MCF 10A (cell line): ENCODE results near the gene NRXN3. TPM values are rescaled to one million over a fixed set of nuclear protein-coding genes. Genes with fewer than 3 reads are reported as not detected.

ENCODE experiments used
- BruUV-seq: library from RNA; stranded (reverse); fragments of 400-500 nt; replicated peaks from 2 replicates; lab custom pipeline; 2021; lab: Mats Ljungman, UMichigan
- CTCF ChIA-PET: fragments of 300-600 bp; sonication (Branson Sonifier 250); formaldehyde crosslinking; extraction: SDS; loops from one replicate; lab custom pipeline; 2021; ENCODE audit warnings: antibody characterized with exemption, inconsistent platforms; lab: Yijun Ruan, JAX
- POLR2A ChIA-PET: fragments of 300-600, 350-650 bp; sonication (Branson Sonifier 250); formaldehyde crosslinking; extraction: SDS; loops from one replicate; lab custom pipeline; 2020; ENCODE audit warnings: antibody characterized with exemption, inconsistent platforms; lab: Yijun Ruan, JAX
- DNase-seq: peaks from one replicate; pipeline ENCODE4 v3.0.0-alpha.2; 2018; ENCODE audit not compliant: unreplicated experiment
- H3K27ac Mint-ChIP-seq: one replicate; pipeline ENCODE4 v1.8.0; 2022; ENCODE audit warnings: mild to moderate bottlenecking, low read depth, mixed read lengths; ENCODE audit not compliant: unreplicated experiment
- H3K27me3 Mint-ChIP-seq: one replicate; pipeline ENCODE4 v1.8.0; 2022; ENCODE audit warnings: mixed read lengths; ENCODE audit not compliant: insufficient read depth, unreplicated experiment
- H3K36me3 Mint-ChIP-seq: one replicate; pipeline ENCODE4 v1.8.0; 2022; ENCODE audit warnings: mild to moderate bottlenecking, moderate library complexity, mixed read lengths; ENCODE audit not compliant: insufficient read depth, unreplicated experiment
- H3K4me1 Mint-ChIP-seq: one replicate; pipeline ENCODE4 v1.8.0; 2022; ENCODE audit warnings: mixed read lengths; ENCODE audit not compliant: insufficient read depth, unreplicated experiment
- H3K4me3 Mint-ChIP-seq: one replicate; pipeline ENCODE4 v1.8.0; 2022; ENCODE audit warnings: mild to moderate bottlenecking, moderate library complexity, mixed read lengths; ENCODE audit not compliant: unreplicated experiment
- H3K9me3 Mint-ChIP-seq: one replicate; pipeline ENCODE4 v1.8.0; 2022; ENCODE audit warnings: mixed read lengths; ENCODE audit not compliant: unreplicated experiment
- CTCF ChIP-seq: fragments of 200-600 bp; IDR thresholded peaks from one replicate; pipeline ENCODE4 v1.8.0; 2022; ENCODE audit warnings: antibody characterized with exemption, mild to moderate bottlenecking; ENCODE audit not compliant: unreplicated experiment
- intact Hi-C: fragments of 100-400 bp; cut with micrococcal nuclease; formaldehyde crosslinking; loops from 2 replicates; pipeline ENCODE4 v1.14.1; 2022
- total RNA-seq: library from RNA; stranded (reverse); gene quantifications from 2 replicates; pipeline ENCODE4 v1.2.3, GENCODE V29; 2022

The NRXN3 gene
- total RNA-seq, 1 experiment from 2014 or later = not detected

- POLR2A ChIA-PET = no interaction called here
Observed at GRCh38 chr14:79781882-79782281, 1611.7 kb downstream of the NRXN3 start.

GRCh38 chr14:79783041-79783440, 1612.9 kb downstream of the NRXN3 start:
- CTCF ChIA-PET = no interaction called here

More at GRCh38 chr14:79781882-79782281, 1611.7 kb downstream of the NRXN3 start:
- H3K4me3 Mint-ChIP-seq = no peak overlapping the region
- H3K4me1 Mint-ChIP-seq = no peaks in the 10 kb centered on the region
- no peaks in the 10 kb centered on the region for H3K27me3 Mint-ChIP-seq
- H3K36me3 Mint-ChIP-seq = no peaks in the 10 kb centered on the region
- no TSS peak for BruUV-seq
- no peak for DNase-seq
- no peaks in the 10 kb centered on the region for H3K9me3 Mint-ChIP-seq
- CTCF ChIA-PET = interaction anchor here (0.6 kb wide), 2 partner anchors 168 to 339 kb away, joined by 3 read pairs; no protein-coding TSS in a partner anchor
- intact Hi-C loops = no loop called here
- no peak overlapping the region for H3K27ac Mint-ChIP-seq
- TF ChIP-seq CTCF = no peak

GRCh38 chr14:79786522-79786921, 1616.3 kb downstream of the NRXN3 start:
- no peak overlapping the region for H3K4me3 Mint-ChIP-seq
- POLR2A ChIA-PET = no interaction called here
- CTCF ChIA-PET = no interaction called here

More at GRCh38 chr14:79783041-79783440, 1612.9 kb downstream of the NRXN3 start:
- POLR2A ChIA-PET = no interaction called here
- Mint-ChIP-seq H3K36me3 (no peaks in the 10 kb centered on the region), H3K27ac (no peak overlapping the region), H3K4me3 (no peak overlapping the region), H3K9me3 (peaks cover 9% of the 10 kb centered on the region), H3K27me3 (no peaks in the 10 kb centered on the region), H3K4me1 (no peaks in the 10 kb centered on the region)
- no TSS peak for BruUV-seq
- no peak for TF ChIP-seq CTCF
- DNase-seq = no peak
- intact Hi-C loops = no loop called here

GRCh38 chr14:79788346-79788745, 1618.2 kb downstream of the NRXN3 start:
- H3K9me3 Mint-ChIP-seq = peaks cover 10% of the 10 kb centered on the region
- BruUV-seq = no TSS peak
- H3K36me3 Mint-ChIP-seq = no peaks in the 10 kb centered on the region
- TF ChIP-seq CTCF = no peak
- intact Hi-C loops = no loop called here
- H3K4me1 Mint-ChIP-seq = no peaks in the 10 kb centered on the region
- no peaks in the 10 kb centered on the region for H3K27me3 Mint-ChIP-seq
- DNase-seq = no peak
- CTCF ChIA-PET = interaction anchor here (0.6 to 0.7 kb wide), 2 partner anchors 186 to 848 kb away, joined by 3 read pairs; no protein-coding TSS in a partner anchor
- POLR2A ChIA-PET = no interaction called here
- no peak overlapping the region for H3K27ac Mint-ChIP-seq
- H3K4me3 Mint-ChIP-seq = no peak overlapping the region

More at GRCh38 chr14:79786522-79786921, 1616.3 kb downstream of the NRXN3 start:
- no peak for DNase-seq
- no TSS peak for BruUV-seq
- Mint-ChIP-seq H3K9me3 (peaks cover 10% of the 10 kb centered on the region), H3K36me3 (no peaks in the 10 kb centered on the region), H3K27ac (no peak overlapping the region), H3K27me3 (no peaks in the 10 kb centered on the region), H3K4me1 (no peaks in the 10 kb centered on the region)
- intact Hi-C loops = no loop called here
- no peak for TF ChIP-seq CTCF
